Measurements from ENCODE around the gene ZNF407.
"Not testable (repeated sequence)": the region's sequence is repeated elsewhere in the genome, so short reads cannot be mapped to it uniquely, and the experiment has no call there.

- TF ChIP-seq CTCF, POLR2A (IDR thresholded peaks at IDR 0.05): not testable (repeated sequence)
Measured at GRCh38 chr18:74971776-74972175, 374.1 kb downstream of the ZNF407 start.
